Cardiac fibroblast (primary cell): ENCODE measurements around the gene TPSD1.

Experiments
- DNase-seq, 2 donors: peaks; one replicate each; pipeline versions ENCODE4 v3.0.0 to v3.0.0-alpha.2; 2010; ENCODE audit warnings: low read depth in 2 of 2
- H3K4me3 ChIP-seq, 2 donors: replicated peaks in 1 of 2; 1 replicate in 1 of 2; 2 replicates in 1 of 2; pipeline ENCODE4 v1.5.1; 2011; ENCODE audit warnings: low read depth in 2 of 2, low read length in 2 of 2, mild to moderate bottlenecking in 2 of 2, moderate library complexity in 1 of 2
- CTCF ChIP-seq: IDR thresholded peaks from one replicate; pipeline ENCODE4 v1.5.1; 2011; ENCODE audit warnings: low read depth, mild to moderate bottlenecking, low read length, inconsistent platforms

Gene TPSD1

DNA sequence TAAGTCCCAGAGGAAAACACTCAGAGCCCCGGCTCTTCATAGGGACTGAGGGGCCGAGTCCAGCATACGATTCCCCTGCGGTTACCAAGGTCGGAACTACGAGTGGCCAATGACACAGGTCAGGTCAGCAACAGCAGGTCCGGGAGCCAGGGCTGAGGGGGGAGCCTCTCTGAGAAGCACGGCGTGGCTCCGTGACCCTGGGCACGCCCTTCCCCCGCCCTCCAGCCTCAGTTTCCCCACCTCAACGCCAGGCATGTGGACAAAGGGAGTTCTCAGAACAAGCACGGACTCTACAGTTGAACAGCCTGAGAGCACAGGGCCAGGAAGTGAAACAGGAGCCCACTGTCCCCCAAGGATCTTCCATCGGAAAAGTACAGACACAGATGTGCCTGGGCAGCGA is 25.6 kb downstream of the TPSD1 start:
- DNase-seq, result no peak
- H3K4me3 ChIP-seq, result no peak overlapping the region
- no peak for TF ChIP-seq CTCF

DNA sequence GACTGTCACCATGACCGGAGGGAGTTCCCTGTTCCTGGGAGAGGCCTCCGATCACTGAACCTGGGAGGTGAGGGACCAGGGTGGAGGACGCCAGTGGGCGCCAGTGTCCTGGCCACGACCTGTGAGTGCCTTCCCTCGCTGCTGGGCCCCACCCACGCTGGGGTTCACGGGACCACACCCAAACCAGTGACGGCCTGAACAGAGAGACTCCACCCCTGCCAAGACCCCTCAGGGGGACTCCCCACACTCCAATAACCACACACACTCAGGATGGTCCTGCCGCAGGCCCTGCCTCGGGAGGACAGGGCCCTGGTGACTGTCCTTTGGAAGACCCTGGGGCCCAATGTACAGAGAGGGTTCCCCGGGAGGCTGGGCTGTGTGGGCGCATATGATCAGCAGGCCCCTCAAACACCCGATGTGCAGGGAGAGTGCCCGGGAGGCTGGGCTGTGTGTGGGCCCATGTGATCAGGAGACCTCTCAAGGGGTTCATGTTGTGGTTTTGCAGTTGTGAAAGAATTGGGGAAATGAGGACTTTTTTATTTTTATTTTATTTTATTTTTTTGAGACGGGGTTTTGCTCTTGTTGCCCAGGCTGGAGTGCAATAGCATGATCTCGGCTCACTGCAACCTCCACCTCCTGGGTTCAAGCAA is 26.6 kb downstream of the TPSD1 start:
- DNase-seq, result no peak
- H3K4me3 ChIP-seq, result no peak overlapping the region
- TF ChIP-seq CTCF, result no peak

DNA sequence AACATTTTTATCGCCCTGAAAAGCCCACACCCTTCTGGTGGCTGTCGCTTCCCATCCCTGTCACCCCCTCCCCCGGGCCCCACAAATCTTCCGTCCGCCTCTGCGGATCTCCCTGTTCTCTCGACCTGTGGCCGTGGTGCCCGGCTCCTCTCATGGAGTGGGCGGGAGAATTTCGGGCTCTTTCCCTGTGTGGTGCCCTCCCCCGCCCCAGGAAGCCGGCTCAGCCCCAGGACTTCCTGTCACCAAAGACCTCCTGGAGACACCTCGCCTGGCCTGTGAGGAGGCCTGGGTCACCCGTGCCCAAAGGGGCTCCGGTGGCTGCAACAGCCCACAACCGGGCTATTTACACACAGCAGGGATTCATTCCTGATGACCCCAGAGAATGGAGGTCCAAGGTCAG is 27.4 kb downstream of the TPSD1 start:
- no peak for DNase-seq
- TF ChIP-seq CTCF, result no peak

GRCh38 chr16:1283996-1284616 is 28.2 kb downstream of the TPSD1 start:
- no peak for DNase-seq
- no peak overlapping the region for H3K4me3 ChIP-seq
- TF ChIP-seq CTCF, result no peak

More for the DNA sequence above, 27.4 kb downstream of the TPSD1 start:
- no peak overlapping the region for H3K4me3 ChIP-seq

- no peak overlapping the region for H3K4me3 ChIP-seq
- no peak for DNase-seq
- TF ChIP-seq CTCF, result no peak
Observed at GRCh38 chr16:1285669-1286512, 30.0 kb downstream of the TPSD1 start.

DNA sequence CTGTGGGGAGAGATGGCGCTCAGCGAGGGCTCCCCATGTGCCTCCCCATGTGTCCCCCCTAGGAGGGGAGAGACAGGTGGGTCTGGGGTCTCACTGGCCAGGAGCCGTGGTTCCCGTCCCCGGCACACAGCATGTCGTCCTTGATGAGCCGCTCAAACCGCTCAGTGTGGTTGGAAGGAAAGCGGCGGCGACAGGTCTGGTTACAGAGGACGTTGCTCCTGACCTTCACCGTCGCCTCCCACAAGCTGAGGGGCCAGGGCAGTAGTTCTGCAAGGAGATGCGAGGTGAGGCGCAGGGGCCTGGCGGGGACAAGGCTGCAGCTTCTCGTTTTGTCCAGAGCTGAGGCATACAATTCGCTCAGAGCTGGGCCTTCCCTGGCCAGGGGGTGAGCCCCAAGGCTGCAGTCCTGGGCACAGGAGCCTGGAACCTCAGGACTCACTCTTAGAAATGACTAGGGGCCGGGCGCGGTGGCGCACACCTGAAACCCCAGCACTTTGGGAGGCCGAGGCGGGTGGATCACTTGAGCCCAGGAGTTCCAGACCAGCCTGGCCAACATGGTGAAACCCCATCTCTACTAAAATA is 30.7 kb downstream of the TPSD1 start:
- TF ChIP-seq CTCF, result no peak
- no peak for DNase-seq
- H3K4me3 ChIP-seq, result no peak overlapping the region
